GM12878 (cell line): Measurements from ENCODE around the gene JMJD6. TPM values are rescaled to one million over a fixed set of nuclear protein-coding genes. Genes with fewer than 3 reads are reported as not detected.

Experiments used
- ATAC-seq: fragments of 200-7000 bp; cut with Tn5 transposase; 3 replicates; pipeline ENCODE4 v1.9.1; 2020; ENCODE audit warnings: mild to moderate bottlenecking, moderate library complexity
- BruUV-seq: library from RNA; stranded (reverse); fragments of 400-500 nt; replicated peaks from 2 replicates; lab custom pipeline; 2021; lab: Mats Ljungman, UMichigan
- CTCF ChIA-PET: fragments of 300-600 bp; sonication (Branson Sonifier 250); formaldehyde crosslinking; extraction: SDS; loops from one replicate; lab custom pipeline; 2021; ENCODE audit warnings: inconsistent platforms; lab: Yijun Ruan, JAX
- POLR2A ChIA-PET: fragments of 350-600 bp; formaldehyde crosslinking; extraction: SDS; loops from one replicate; lab custom pipeline; 2021; ENCODE audit warnings: inconsistent platforms; lab: Charles Lee
- RAD21 ChIA-PET: fragments of 300-600 bp; sonication (Branson Sonifier 250); formaldehyde crosslinking; loops from one replicate; lab custom pipeline; 2023; ENCODE audit warnings: antibody characterized with exemption; ENCODE audit not compliant: unreplicated experiment; lab: Charles Lee
- SMC1A ChIA-PET: fragments of 300-600 bp; sonication (Branson Sonifier 250); formaldehyde crosslinking; loops from one replicate; lab custom pipeline; 2023; ENCODE audit not compliant: unreplicated experiment, uncharacterized antibody; lab: Charles Lee
- DNase-seq: peaks from one replicate; pipeline ENCODE4 v3.0.0-alpha.2; 2011; ENCODE audit warnings: low read depth, low spot score
- FAIRE-seq: peaks from 3 replicates; lab custom pipeline; 2011; peaks lifted over from hg19 to GRCh38; lab: Jason Lieb, UNC
- H2AFZ ChIP-seq: 2 replicates; pipeline ENCODE4 v1.6.0; 2011; ENCODE audit warnings: low read depth, low read length, control low read depth; ENCODE audit not compliant: control insufficient read depth
- H3K27ac ChIP-seq: 2 replicates; pipeline ENCODE4 v1.5.1; 2011; ENCODE audit warnings: control low read depth; ENCODE audit not compliant: control insufficient read depth, insufficient read depth
- H3K27me3 ChIP-seq, 2 experiments: replicated peaks in 1 of 2; 2 replicates each; pipeline versions ENCODE4 v1.6.0 to v1.6.1; 2011; ENCODE audit warnings: low read length in 1 of 2; ENCODE audit not compliant: control insufficient read depth in 2 of 2, insufficient read depth in 2 of 2
- H3K36me3 ChIP-seq, 2 experiments: 2 replicates each; pipeline ENCODE4 v1.5.1; 2011; ENCODE audit warnings: low read length in 1 of 2; ENCODE audit not compliant: control insufficient read depth in 2 of 2, insufficient read depth in 2 of 2
- H3K4me1 ChIP-seq: 2 replicates; pipeline ENCODE4 v1.6.1; 2011; ENCODE audit warnings: mild to moderate bottlenecking, low read length, moderate library complexity, mixed read lengths; ENCODE audit not compliant: control insufficient read depth, insufficient read depth
- H3K4me2 ChIP-seq: 2 replicates; pipeline ENCODE4 v1.6.0; 2011; ENCODE audit warnings: control low read depth; ENCODE audit not compliant: control insufficient read depth, insufficient read depth
- H3K4me3 ChIP-seq: fragments of 200-600 bp; sonication (generic); 2 replicates; pipeline ENCODE4 v1.5.1; 2016
- H3K79me2 ChIP-seq: 2 replicates; pipeline ENCODE4 v1.6.0; 2011; ENCODE audit warnings: low read length; ENCODE audit not compliant: control insufficient read depth, insufficient read depth
- H3K9ac ChIP-seq: 2 replicates; pipeline ENCODE4 v1.8.0; 2011; ENCODE audit warnings: low read length, control low read depth, mixed read lengths; ENCODE audit not compliant: control insufficient read depth, insufficient read depth
- H3K9me3 ChIP-seq: replicated peaks from 3 replicates; pipeline ENCODE4 v1.5.1; 2011; ENCODE audit warnings: mild to moderate bottlenecking, low read length; ENCODE audit not compliant: control insufficient read depth, insufficient read depth
- H4K20me1 ChIP-seq: 2 replicates; pipeline ENCODE4 v1.6.0; 2011; ENCODE audit not compliant: control insufficient read depth, insufficient read depth
- JUNB ChIP-seq: IDR thresholded peaks from 2 replicates; pipeline ENCODE4 v1.6.1; 2016; ENCODE audit warnings: antibody characterized with exemption, mild to moderate bottlenecking
- RUNX3 ChIP-seq: IDR thresholded peaks from 2 replicates; pipeline ENCODE4 v1.6.1; 2012; ENCODE audit warnings: low read length, inconsistent platforms
- WGBS: methylation state at CpG from one replicate; pipeline ENCODE4 v1.1.6; 2016; ENCODE audit warnings: low lambda C conversion rate; ENCODE audit not compliant: insufficient replicate concordance, insufficient coverage; ENCODE audit errors: missing lambda C conversion rate; 5-methylcytosine and 5-hydroxymethylcytosine counted together
- in situ Hi-C: fragments of 300-500 bp; cut with MboI; formaldehyde crosslinking; loops from 9 replicates; pipeline ENCODE4 v1.14.3; 2018; ENCODE audit warnings: mixed read lengths
- intact Hi-C: fragments of 100-400 bp; cut with micrococcal nuclease; formaldehyde crosslinking; loops from one replicate; pipeline ENCODE4 v1.14.2; 2022; ENCODE audit not compliant: unreplicated experiment
- polyA plus RNA-seq, 11 experiments: library from polyadenylated mRNA; depleted of rRNA in 4 of 11; unstranded in 6 of 11; stranded (reverse) in 5 of 11; fragments of >200 nt; fragmentation: Nextera tagmentation in 4 of 11; fragmentation: Illumina TruSeq in 1 of 11; extraction: Ambion mirVana in 4 of 11; extraction: Trizol in 1 of 11; gene quantifications; 1 replicate in 1 of 11; 2 replicates in 10 of 11; pipeline versions ENCODE4 v1.2.1 to v1.2.3, GENCODE V29; 2011 to 2016; ENCODE audit warnings: inconsistent platforms in 2 of 11, missing spikeins in 2 of 11, low read depth in 1 of 11
- total RNA-seq, 4 experiments: library from RNA; depleted of rRNA in 3 of 4; stranded (reverse); fragments of >200 nt in 3 of 4; fragmentation: Illumina TruSeq in 1 of 4; extraction: Trizol in 1 of 4; gene quantifications; 2 replicates each; pipeline versions ENCODE4 v1.2.1 to v1.2.3, GENCODE V29; 2013 to 2021
- TF ChIP-seq, protein P1 (sequence below): fragments of 450-650 bp; conservative IDR thresholded peaks from 2 replicates; pipeline ENCODE4 v1.6.1; 2017; ENCODE audit warnings: mild to moderate bottlenecking, moderate library complexity
- TF ChIP-seq, protein P2 (sequence below): IDR thresholded peaks from 2 replicates; pipeline ENCODE4 v1.6.1; 2011; ENCODE audit warnings: low read depth, mild to moderate bottlenecking, low read length, moderate library complexity, borderline replicate concordance; ENCODE audit errors: extremely low read depth
- TF ChIP-seq, protein P3 (sequence below): fragments of 450-650 bp; IDR thresholded peaks from 2 replicates; pipeline ENCODE4 v1.6.1; 2016; ENCODE audit warnings: mild to moderate bottlenecking

Gene JMJD6
- total and polyA plus RNA-seq, 10 of the 15 experiments (the other 5 are each of a cell fraction or from before 2014, with no cell fraction given) = 1.2 to 36.0 (median 22.2) TPM

DNA sequence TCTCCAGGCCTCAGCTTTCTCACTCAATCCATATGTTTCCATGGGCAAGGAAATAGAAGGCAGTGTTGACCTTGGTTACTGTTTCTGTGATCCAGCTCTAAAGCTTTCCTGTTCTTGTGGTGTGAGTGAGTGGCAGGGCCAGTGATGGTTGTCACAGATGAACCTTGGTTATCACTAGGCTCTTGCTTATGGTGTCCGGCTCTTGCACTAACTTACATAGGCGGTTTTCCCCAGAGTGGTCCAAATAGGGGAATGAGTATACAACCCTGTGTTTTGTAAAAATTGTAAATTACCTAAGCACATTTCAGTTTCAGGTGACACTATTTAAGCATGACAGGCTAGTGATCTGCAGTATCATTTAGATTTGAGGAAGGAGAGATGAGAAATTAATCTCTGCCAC lies 18.3 kb upstream of the JMJD6 start:
- Histone ChIP-seq H3K9ac (no peak overlapping the region), H4K20me1 (no peaks in the 10 kb centered on the region), H2AFZ (no peak overlapping the region), H3K79me2 (no peaks in the 10 kb centered on the region)
- intact Hi-C loops = no loop called here
- in situ Hi-C loops = no loop called here
- TF ChIP-seq RUNX3 (peak; percentile 16; the same call in 1 of the 2 replicates), JUNB (peak; percentile 51; the same call in 1 of the 2 replicates)
- TF ChIP-seq, protein P1, sequence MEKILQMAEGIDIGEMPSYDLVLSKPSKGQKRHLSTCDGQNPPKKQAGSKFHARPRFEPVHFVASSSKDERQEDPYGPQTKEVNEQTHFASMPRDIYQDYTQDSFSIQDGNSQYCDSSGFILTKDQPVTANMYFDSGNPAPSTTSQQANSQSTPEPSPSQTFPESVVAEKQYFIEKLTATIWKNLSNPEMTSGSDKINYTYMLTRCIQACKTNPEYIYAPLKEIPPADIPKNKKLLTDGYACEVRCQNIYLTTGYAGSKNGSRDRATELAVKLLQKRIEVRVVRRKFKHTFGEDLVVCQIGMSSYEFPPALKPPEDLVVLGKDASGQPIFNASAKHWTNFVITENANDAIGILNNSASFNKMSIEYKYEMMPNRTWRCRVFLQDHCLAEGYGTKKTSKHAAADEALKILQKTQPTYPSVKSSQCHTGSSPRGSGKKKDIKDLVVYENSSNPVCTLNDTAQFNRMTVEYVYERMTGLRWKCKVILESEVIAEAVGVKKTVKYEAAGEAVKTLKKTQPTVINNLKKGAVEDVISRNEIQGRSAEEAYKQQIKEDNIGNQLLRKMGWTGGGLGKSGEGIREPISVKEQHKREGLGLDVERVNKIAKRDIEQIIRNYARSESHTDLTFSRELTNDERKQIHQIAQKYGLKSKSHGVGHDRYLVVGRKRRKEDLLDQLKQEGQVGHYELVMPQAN = no peak
- TF ChIP-seq, protein P2, sequence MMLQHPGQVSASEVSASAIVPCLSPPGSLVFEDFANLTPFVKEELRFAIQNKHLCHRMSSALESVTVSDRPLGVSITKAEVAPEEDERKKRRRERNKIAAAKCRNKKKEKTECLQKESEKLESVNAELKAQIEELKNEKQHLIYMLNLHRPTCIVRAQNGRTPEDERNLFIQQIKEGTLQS = no peak
- TF ChIP-seq, protein P3, sequence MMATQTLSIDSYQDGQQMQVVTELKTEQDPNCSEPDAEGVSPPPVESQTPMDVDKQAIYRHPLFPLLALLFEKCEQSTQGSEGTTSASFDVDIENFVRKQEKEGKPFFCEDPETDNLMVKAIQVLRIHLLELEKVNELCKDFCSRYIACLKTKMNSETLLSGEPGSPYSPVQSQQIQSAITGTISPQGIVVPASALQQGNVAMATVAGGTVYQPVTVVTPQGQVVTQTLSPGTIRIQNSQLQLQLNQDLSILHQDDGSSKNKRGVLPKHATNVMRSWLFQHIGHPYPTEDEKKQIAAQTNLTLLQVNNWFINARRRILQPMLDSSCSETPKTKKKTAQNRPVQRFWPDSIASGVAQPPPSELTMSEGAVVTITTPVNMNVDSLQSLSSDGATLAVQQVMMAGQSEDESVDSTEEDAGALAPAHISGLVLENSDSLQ = peak; percentile 57
- TF ChIP-seq, all 136 proteins: peak for 3
- Histone ChIP-seq H3K27ac (no peak overlapping the region), H3K27me3 (no peaks in the 10 kb centered on the region), H3K4me3 (no peak overlapping the region), H3K4me2 (no peak overlapping the region), H3K9me3 (no peaks in the 10 kb centered on the region), H3K36me3 (peaks cover 0 to 9% of the 10 kb centered on the region in 2 experiments; a peak in 3 of 4 replicates), H3K4me1 (no peaks in the 10 kb centered on the region)
- ChIA-PET POLR2A (no interaction called here), CTCF (no interaction called here), RAD21 (no interaction called here), SMC1A (no interaction called here)
- BruUV-seq = no TSS peak
- DNase-seq (no peak), ATAC-seq (peak; percentile 71), FAIRE-seq (no peak)
- WGBS = 98% methylated on average over 2 of the region's 2 CpGs
